Uterus (tissue), 4 donors: ENCODE results near the gene PDE6B. TPM values are rescaled to one million over a fixed set of nuclear protein-coding genes. Genes with fewer than 3 reads are reported as not detected.

ENCODE experiments used
- DNase-seq, 2 donors: peaks; one replicate each; pipeline ENCODE4 v3.0.0-alpha.2; 2019 to 2020
- H3K27ac ChIP-seq, 2 donors: fragments of 200-600 bp; sonication (generic); 1 replicate in 1 of 2; 2 replicates in 1 of 2; pipeline ENCODE4 v1.5.1; 2016 to 2018
- H3K27me3 ChIP-seq, 2 donors: fragments of 200-600 bp; sonication (generic); one replicate each; pipeline ENCODE4 v1.5.1; 2018 to 2019; ENCODE audit warnings: control low read depth in 1 of 2
- H3K36me3 ChIP-seq, 2 donors: fragments of 200-600 bp; sonication (generic); one replicate each; pipeline ENCODE4 v1.5.1; 2019; ENCODE audit warnings: control low read depth in 1 of 2
- H3K4me1 ChIP-seq, 2 donors: fragments of 200-600 bp; sonication (generic); one replicate each; pipeline ENCODE4 v1.5.1; 2018 to 2019; ENCODE audit warnings: control low read depth in 1 of 2
- H3K4me3 ChIP-seq, 2 donors: fragments of 200-600 bp; sonication (generic); 1 replicate in 1 of 2; 2 replicates in 1 of 2; pipeline ENCODE4 v1.5.1; 2018 to 2019; ENCODE audit warnings: mild to moderate bottlenecking in 1 of 2
- H3K9me3 ChIP-seq, 2 donors: fragments of 200-600 bp; sonication (generic); one replicate each; pipeline ENCODE4 v1.5.1; 2019; ENCODE audit warnings: control low read depth in 1 of 2
- CTCF ChIP-seq, 4 experiments: fragments of 200-600 bp in 2 of 4; fragments of 450-650 bp in 2 of 4; sonication (generic) in 2 of 4; IDR thresholded peaks; one replicate each; pipeline ENCODE4 v1.5.1; 2016 to 2019; ENCODE audit warnings: antibody characterized with exemption in 4 of 4, mild to moderate bottlenecking in 2 of 4, moderate library complexity in 1 of 4
- POLR2A ChIP-seq, 2 donors: fragments of 450-650 bp; IDR thresholded peaks; one replicate each; pipeline ENCODE4 v1.6.1; 2016; ENCODE audit warnings: antibody characterized with exemption in 2 of 2, mild to moderate bottlenecking in 1 of 2, moderate library complexity in 1 of 2
- intact Hi-C: fragments of 100-400 bp; cut with DNase I; formaldehyde crosslinking; loops from one replicate; pipeline ENCODE4 v1.15.1; 2023; ENCODE audit warnings: low total_unique reads
- total RNA-seq, 4 donors: library from RNA; depleted of rRNA in 3 of 4; stranded (reverse); fragments of >200 nt in 3 of 4; gene quantifications; one replicate each; pipeline versions ENCODE4 v1.1.0 to v1.2.4, GENCODE V29; 2014 to 2023
- donor health status: DM: yes; HTN: yes; CAD: no.

Gene PDE6B
- total RNA-seq, 4 donors from 2014 or later = 0.26 to 16.2 (median 1.2) TPM; not detected in 1

GRCh38 chr4:650461-650860 is 25.1 kb downstream of the PDE6B start:
- no peak for TF ChIP-seq POLR2A (IDR thresholded peaks at IDR 0.05)
- TF ChIP-seq CTCF (IDR thresholded peaks at IDR 0.05) = no peak
- Histone ChIP-seq H3K27ac (no peak overlapping the region), H3K27me3 (no peaks in the 10 kb centered on the region), H3K4me3 (no peak overlapping the region), H3K4me1 (no peaks in the 10 kb centered on the region), H3K36me3 (no peaks in the 10 kb centered on the region), H3K9me3 (no peaks in the 10 kb centered on the region)
- DNase-seq = no peak
- intact Hi-C loops = no loop called here

- Histone ChIP-seq H3K27ac (no peak overlapping the region), H3K27me3 (no peaks in the 10 kb centered on the region), H3K36me3 (no peaks in the 10 kb centered on the region), H3K9me3 (no peaks in the 10 kb centered on the region), H3K4me3 (no peak overlapping the region), H3K4me1 (no peaks in the 10 kb centered on the region)
- DNase-seq = no peak
- intact Hi-C loops = no loop called here
- TF ChIP-seq CTCF (IDR thresholded peaks at IDR 0.05) = no peak
- TF ChIP-seq POLR2A (IDR thresholded peaks at IDR 0.05) = no peak
These were observed 25.8 kb downstream of the PDE6B start for GRCh38 chr4:650951-651883.

DNA sequence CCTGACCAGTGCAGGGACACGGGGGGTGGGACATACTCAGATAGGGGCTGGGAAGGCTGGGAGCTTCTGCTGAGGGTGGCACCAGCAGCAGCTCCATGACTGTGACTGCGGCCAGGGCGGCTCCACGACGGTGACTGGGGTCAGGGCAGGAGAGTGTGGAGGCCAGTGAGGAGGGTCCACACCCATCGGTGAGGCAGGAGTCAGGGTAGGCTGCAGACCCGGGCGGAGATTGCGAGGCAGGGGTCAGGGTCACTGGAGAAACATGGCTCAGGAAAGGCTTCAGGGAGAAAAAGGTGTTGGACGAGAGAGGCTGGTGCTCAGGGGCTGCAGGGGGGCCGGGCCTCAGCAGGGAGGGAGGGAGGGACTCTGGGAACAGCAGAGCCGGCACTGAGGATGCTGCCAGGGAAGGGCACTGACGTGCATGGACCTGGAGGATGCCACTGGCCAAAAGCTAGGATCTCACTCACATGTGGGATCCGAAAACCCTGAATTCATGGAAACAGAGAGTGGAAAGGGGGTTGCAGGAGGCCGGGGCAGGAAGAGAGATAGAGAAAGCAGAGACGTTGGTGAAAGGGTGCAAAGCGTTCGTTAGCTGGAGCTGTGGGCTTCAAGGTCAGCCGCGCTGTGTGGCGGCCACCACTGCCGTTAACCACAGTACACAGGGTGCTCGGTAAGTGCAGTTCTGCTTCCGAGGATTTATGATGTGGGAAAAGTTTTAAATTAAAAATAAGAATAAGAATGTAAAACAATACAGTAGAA is 26.7 kb downstream of the PDE6B start:
- no peak for DNase-seq

GRCh38 chr4:653080-653821 is 27.9 kb downstream of the PDE6B start:
- intact Hi-C loops = no loop called here
- no peaks in the 10 kb centered on the region for H3K4me1 ChIP-seq
- no peaks in the 10 kb centered on the region for H3K27me3 ChIP-seq
- no peak overlapping the region for H3K27ac ChIP-seq
- DNase-seq = no peak
- no peaks in the 10 kb centered on the region for H3K36me3 ChIP-seq
- H3K9me3 ChIP-seq = no peaks in the 10 kb centered on the region
- TF ChIP-seq CTCF (IDR thresholded peaks at IDR 0.05) = no peak
- no peak for TF ChIP-seq POLR2A (IDR thresholded peaks at IDR 0.05)
- no peak overlapping the region for H3K4me3 ChIP-seq

More for the DNA sequence above, 26.7 kb downstream of the PDE6B start:
- TF ChIP-seq CTCF (IDR thresholded peaks at IDR 0.05) (no peak), POLR2A (IDR thresholded peaks at IDR 0.05) (no peak)
- Histone ChIP-seq H3K9me3 (no peaks in the 10 kb centered on the region), H3K27ac (no peak overlapping the region), H3K27me3 (no peaks in the 10 kb centered on the region), H3K36me3 (no peaks in the 10 kb centered on the region), H3K4me3 (no peak overlapping the region), H3K4me1 (no peaks in the 10 kb centered on the region)
- intact Hi-C loops = no loop called here
